Omental fat pad (tissue), 4 donors: ENCODE results near the gene ABHD12. TPM values are rescaled to one million over a fixed set of nuclear protein-coding genes. Genes with fewer than 3 reads are reported as not detected.

Source experiments
- ATAC-seq: fragments of 150-250 bp; one replicate; pipeline ENCODE4 v1.9.1; 2016; ENCODE audit warnings: mild to moderate bottlenecking, moderate library complexity; ENCODE audit not compliant: low FRiP score
- DNase-seq: peaks from one replicate; pipeline ENCODE4 v3.0.0-alpha.2; 2019; ENCODE audit warnings: low spot score
- CTCF ChIP-seq, 3 donors: fragments of 450-650 bp; IDR thresholded peaks; one replicate each; pipeline ENCODE4 v1.5.1; 2016 to 2017; ENCODE audit warnings: antibody characterized with exemption in 3 of 3, mild to moderate bottlenecking in 3 of 3, moderate library complexity in 2 of 3
- total RNA-seq, 4 donors: library from RNA; depleted of rRNA; stranded (reverse); fragments of >200 nt; gene quantifications; one replicate each; pipeline ENCODE4 v1.1.0, GENCODE V29; 2016

ABHD12 gene
- total RNA-seq, 4 donors from 2014 or later: 30.3 to 46.3 (median 38.4) TPM

- no peak for TF ChIP-seq CTCF (IDR thresholded peaks at IDR 0.05)
- ATAC-seq: no peak
- peak; percentile 13 for DNase-seq
Observed at GRCh38 chr20:25282796-25283195, 107.8 kb downstream of the ABHD12 start.

- no peak for TF ChIP-seq CTCF (IDR thresholded peaks at IDR 0.05)
- ATAC-seq (no peak), DNase-seq (peak; percentile 12)
Observed at GRCh38 chr20:25282034-25282781, 108.4 kb downstream of the ABHD12 start.

GRCh38 chr20:25281541-25281991, 109.1 kb downstream of the ABHD12 start:
- no peak for ATAC-seq

GRCh38 chr20:25280574-25281535, 109.8 kb downstream of the ABHD12 start:
- DNase-seq (peak; percentile 13), ATAC-seq (no peak)
- TF ChIP-seq CTCF (IDR thresholded peaks at IDR 0.05): no peak

More at GRCh38 chr20:25281541-25281991, 109.1 kb downstream of the ABHD12 start:
- DNase-seq: no peak
- no peak for TF ChIP-seq CTCF (IDR thresholded peaks at IDR 0.05)

GRCh38 chr20:25280051-25280573, 110.5 kb downstream of the ABHD12 start:
- no peak for DNase-seq
- no peak for TF ChIP-seq CTCF (IDR thresholded peaks at IDR 0.05)
- ATAC-seq: no peak

GRCh38 chr20:25279403-25279802, 111.2 kb downstream of the ABHD12 start:
- DNase-seq: no peak
- ATAC-seq: no peak
- TF ChIP-seq CTCF (IDR thresholded peaks at IDR 0.05): no peak
